Breast epithelium (tissue), 4 donors: ENCODE measurements around the gene PDZD2. TPM values are rescaled to one million over a fixed set of nuclear protein-coding genes. Genes with fewer than 3 reads are reported as not detected.
A peak's percentile ranks its signal among the peaks of the same experiment; 100 is the strongest.

Experiments
- DNase-seq, 2 donors: peaks; one replicate each; pipeline ENCODE4 v3.0.0-alpha.2; 2019; ENCODE audit warnings: low spot score in 2 of 2
- H3K27ac ChIP-seq, 2 donors: fragments of 200-600 bp; sonication (generic) in 1 of 2; one replicate each; pipeline ENCODE4 v1.5.1; 2016 to 2019; ENCODE audit warnings: mild to moderate bottlenecking in 1 of 2
- H3K27me3 ChIP-seq, 2 donors: fragments of 200-600 bp; sonication (generic) in 1 of 2; one replicate each; pipeline versions ENCODE4 v1.5.1 to v1.6.0; 2017 to 2019; ENCODE audit warnings: control low read depth in 1 of 2, mild to moderate bottlenecking in 1 of 2
- H3K36me3 ChIP-seq: fragments of 200-600 bp; one replicate; pipeline ENCODE4 v1.5.1; 2019
- H3K4me1 ChIP-seq, 2 donors: fragments of 200-600 bp; sonication (generic); one replicate each; pipeline ENCODE4 v1.5.1; 2016 to 2019; ENCODE audit warnings: control low read depth in 1 of 2
- H3K4me3 ChIP-seq, 3 donors: fragments of 200-600 bp; sonication (generic); 1 replicate in 2 of 3; 2 replicates in 1 of 3; pipeline ENCODE4 v1.5.1; 2016 to 2019; ENCODE audit warnings: mild to moderate bottlenecking in 3 of 3, moderate library complexity in 2 of 3
- H3K9me3 ChIP-seq, 2 donors: fragments of 200-600 bp; sonication (generic) in 1 of 2; one replicate each; pipeline ENCODE4 v1.5.1; 2016 to 2019; ENCODE audit warnings: control low read depth in 1 of 2
- CTCF ChIP-seq, 3 donors: fragments of 450-650 bp; IDR thresholded peaks; one replicate each; pipeline ENCODE4 v1.5.1; 2016 to 2017; ENCODE audit warnings: antibody characterized with exemption in 3 of 3, mild to moderate bottlenecking in 3 of 3, moderate library complexity in 3 of 3
- POLR2A ChIP-seq: fragments of 450-650 bp; IDR thresholded peaks from one replicate; pipeline ENCODE4 v1.6.1; 2016; ENCODE audit warnings: antibody characterized with exemption, mild to moderate bottlenecking, moderate library complexity
- POLR2AphosphoS5 ChIP-seq, 3 donors: sonication (generic); formaldehyde crosslinking; IDR thresholded peaks; one replicate each; pipeline ENCODE4 v1.6.1; 2017; ENCODE audit warnings: antibody characterized with exemption in 3 of 3
- intact Hi-C: fragments of 100-400 bp; cut with DNase I; formaldehyde crosslinking; loops from one replicate; pipeline ENCODE4 v1.15.1; 2023; ENCODE audit warnings: low total_unique reads
- total RNA-seq, 3 donors: library from RNA; depleted of rRNA; stranded (reverse); fragments of >200 nt; gene quantifications; one replicate each; pipeline ENCODE4 v1.1.0, GENCODE V29; 2016

Gene PDZD2
- total RNA-seq, 3 donors from 2014 or later, result 16.8 to 23.3 (median 17.7) TPM

GRCh38 chr5:31981361-31981945, 342.5 kb downstream of the PDZD2 start:
- TF ChIP-seq POLR2AphosphoS5 (IDR thresholded peaks at IDR 0.05) (no peak), CTCF (IDR thresholded peaks at IDR 0.05) (no peak), POLR2A (no peak)
- H3K4me1 ChIP-seq, result peaks cover 0 to 5% of the 10 kb centered on the region in 2 donors
- H3K9me3 ChIP-seq, result no peaks in the 10 kb centered on the region
- H3K4me3 ChIP-seq, result no peak overlapping the region
- H3K27me3 ChIP-seq, result no peaks in the 10 kb centered on the region
- no peak for DNase-seq
- intact Hi-C loops, result no loop called here
- H3K27ac ChIP-seq, result no peak overlapping the region
- H3K36me3 ChIP-seq, result no peaks in the 10 kb centered on the region

GRCh38 chr5:31982027-31982426, 343.1 kb downstream of the PDZD2 start:
- H3K4me3 ChIP-seq, result no peak overlapping the region
- intact Hi-C loops, result no loop called here
- H3K27ac ChIP-seq, result no peak overlapping the region
- H3K4me1 ChIP-seq, result peaks cover 0 to 5% of the 10 kb centered on the region in 2 donors
- no peak for TF ChIP-seq POLR2AphosphoS5 (IDR thresholded peaks at IDR 0.05)
- no peak for TF ChIP-seq POLR2A
- TF ChIP-seq CTCF (IDR thresholded peaks at IDR 0.05), result no peak
- no peaks in the 10 kb centered on the region for H3K9me3 ChIP-seq
- H3K36me3 ChIP-seq, result no peaks in the 10 kb centered on the region
- no peak for DNase-seq
- H3K27me3 ChIP-seq, result no peaks in the 10 kb centered on the region

GRCh38 chr5:31982621-31983020, 343.7 kb downstream of the PDZD2 start:
- Histone ChIP-seq H3K27me3 (no peaks in the 10 kb centered on the region), H3K36me3 (no peaks in the 10 kb centered on the region), H3K4me3 (no peak overlapping the region), H3K27ac (no peak overlapping the region), H3K4me1 (peaks cover 0 to 5% of the 10 kb centered on the region in 2 donors), H3K9me3 (no peaks in the 10 kb centered on the region)
- intact Hi-C loops, result no loop called here
- DNase-seq, result no peak
- TF ChIP-seq POLR2A (no peak), CTCF (IDR thresholded peaks at IDR 0.05) (no peak), POLR2AphosphoS5 (IDR thresholded peaks at IDR 0.05) (no peak)

GRCh38 chr5:31983851-31984250, 344.9 kb downstream of the PDZD2 start:
- intact Hi-C loops, result no loop called here
- Histone ChIP-seq H3K27me3 (no peaks in the 10 kb centered on the region), H3K36me3 (no peaks in the 10 kb centered on the region), H3K9me3 (no peaks in the 10 kb centered on the region), H3K27ac (peak overlapping the region in 1 of 2 donors; percentile 32), H3K4me1 (peaks cover 0 to 5% of the 10 kb centered on the region in 2 donors), H3K4me3 (no peak overlapping the region)
- no peak for DNase-seq
- TF ChIP-seq CTCF (IDR thresholded peaks at IDR 0.05), result no peak
- TF ChIP-seq POLR2AphosphoS5 (IDR thresholded peaks at IDR 0.05), result no peak
- TF ChIP-seq POLR2A, result no peak

- no peak for DNase-seq
- H3K27me3 ChIP-seq, result no peaks in the 10 kb centered on the region
- intact Hi-C loops, result no loop called here
- no peaks in the 10 kb centered on the region for H3K9me3 ChIP-seq
- H3K27ac ChIP-seq, result peak overlapping the region in 1 of 2 donors; percentile 32
- peaks cover 0 to 5% of the 10 kb centered on the region in 2 donors for H3K4me1 ChIP-seq
- no peaks in the 10 kb centered on the region for H3K36me3 ChIP-seq
- H3K4me3 ChIP-seq, result no peak overlapping the region
- TF ChIP-seq CTCF (IDR thresholded peaks at IDR 0.05), result no peak
- no peak for TF ChIP-seq POLR2A
- TF ChIP-seq POLR2AphosphoS5 (IDR thresholded peaks at IDR 0.05), result no peak
These were observed 345.8 kb downstream of the PDZD2 start for GRCh38 chr5:31984691-31985090.
